ENCODE results near the gene NEFH.

DNA sequence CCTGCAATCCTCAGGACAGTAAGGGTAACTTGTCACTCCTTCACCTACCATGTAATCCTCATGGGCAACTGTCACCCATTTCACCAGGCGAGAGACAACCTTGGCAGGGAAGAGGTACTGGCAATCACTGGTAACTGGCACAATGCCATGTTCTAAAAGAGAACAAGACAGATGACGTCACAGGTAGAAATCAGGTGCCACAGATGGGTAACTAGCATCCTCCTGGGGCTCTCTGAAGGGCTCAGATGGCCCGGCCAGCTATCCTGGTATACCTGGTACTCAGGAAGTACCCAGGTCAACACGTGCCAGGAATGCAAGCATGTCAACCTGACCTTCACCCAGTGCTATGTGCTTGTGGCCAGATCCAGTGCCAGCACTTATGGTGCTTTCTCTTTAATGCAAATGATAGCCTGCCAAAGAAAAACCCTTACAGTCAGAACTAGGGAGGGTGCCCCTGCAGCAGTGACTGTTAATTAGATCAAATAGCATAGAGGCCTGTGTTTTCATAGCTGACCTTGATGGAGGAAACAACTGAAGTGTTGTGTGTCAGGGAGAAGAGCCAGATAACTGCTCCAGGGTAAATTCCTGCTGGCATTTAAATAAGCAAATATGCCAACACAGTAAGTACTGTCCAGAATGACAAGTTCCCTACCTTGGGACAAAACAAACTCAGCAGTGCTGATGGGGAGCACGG lies 37.3 kb downstream of the NEFH start:
- TF ChIP-seq, protein P1, sequence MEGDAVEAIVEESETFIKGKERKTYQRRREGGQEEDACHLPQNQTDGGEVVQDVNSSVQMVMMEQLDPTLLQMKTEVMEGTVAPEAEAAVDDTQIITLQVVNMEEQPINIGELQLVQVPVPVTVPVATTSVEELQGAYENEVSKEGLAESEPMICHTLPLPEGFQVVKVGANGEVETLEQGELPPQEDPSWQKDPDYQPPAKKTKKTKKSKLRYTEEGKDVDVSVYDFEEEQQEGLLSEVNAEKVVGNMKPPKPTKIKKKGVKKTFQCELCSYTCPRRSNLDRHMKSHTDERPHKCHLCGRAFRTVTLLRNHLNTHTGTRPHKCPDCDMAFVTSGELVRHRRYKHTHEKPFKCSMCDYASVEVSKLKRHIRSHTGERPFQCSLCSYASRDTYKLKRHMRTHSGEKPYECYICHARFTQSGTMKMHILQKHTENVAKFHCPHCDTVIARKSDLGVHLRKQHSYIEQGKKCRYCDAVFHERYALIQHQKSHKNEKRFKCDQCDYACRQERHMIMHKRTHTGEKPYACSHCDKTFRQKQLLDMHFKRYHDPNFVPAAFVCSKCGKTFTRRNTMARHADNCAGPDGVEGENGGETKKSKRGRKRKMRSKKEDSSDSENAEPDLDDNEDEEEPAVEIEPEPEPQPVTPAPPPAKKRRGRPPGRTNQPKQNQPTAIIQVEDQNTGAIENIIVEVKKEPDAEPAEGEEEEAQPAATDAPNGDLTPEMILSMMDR (conservative IDR thresholded peaks at IDR 0.05; ENCODE audit: low read depth, low read length): no peak
- TF ChIP-seq EZH2 (IDR thresholded peaks at IDR 0.05; ENCODE audit: borderline replicate concordance, low read depth, low read length, poor library complexity, severe bottlenecking): no peak

Measured in A673 (cell line).